ENCODE results near the gene LY86. TPM values are rescaled to one million over a fixed set of nuclear protein-coding genes. Genes with fewer than 3 reads are reported as not detected.
A peak's percentile ranks its signal among the peaks of the same experiment; 100 is the strongest.

The LY86 gene
- polyA plus RNA-seq, 5 donors, result 2.1 to 3.8 (median 2.3) TPM

DNA sequence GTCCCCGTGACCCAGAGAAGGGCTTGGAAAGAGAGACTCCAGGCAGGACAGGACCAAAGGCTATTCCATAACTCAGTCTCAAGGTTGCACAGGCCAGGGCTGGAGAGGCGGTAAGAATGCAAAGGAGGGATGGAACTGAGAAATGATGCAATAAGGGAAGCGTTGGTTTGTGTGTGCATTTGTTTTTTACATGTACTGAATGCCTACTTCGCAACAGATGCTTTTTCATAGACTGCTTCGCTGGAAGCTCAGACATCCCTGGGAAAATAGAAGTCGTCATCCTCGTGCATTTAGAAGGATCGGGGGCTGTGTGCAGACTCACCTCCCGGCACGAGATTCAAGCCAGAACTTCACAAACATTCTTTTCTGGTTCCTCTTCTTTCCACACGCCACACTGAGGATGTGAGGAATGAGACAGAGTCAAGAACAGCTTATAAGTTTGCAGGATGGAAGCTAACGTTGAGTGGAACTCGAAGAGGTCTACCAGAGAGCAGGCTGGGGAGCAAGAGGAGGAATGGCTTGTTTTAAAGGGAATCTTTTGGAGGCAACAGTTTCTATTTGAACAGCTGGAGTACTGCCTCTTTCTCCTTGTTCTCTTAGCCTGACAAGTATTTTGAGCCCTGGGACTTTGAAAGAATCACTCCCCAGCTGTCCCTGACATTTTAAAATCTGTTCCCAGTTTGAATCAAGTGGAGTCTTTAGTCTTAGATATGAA lies 19.3 kb upstream of the LY86 start:
- DNase-seq, result peak; percentile 33 to 36

GRCh38 chr6:6569811-6570164 lies 18.7 kb upstream of the LY86 start:
- DNase-seq, result no peak

DNA sequence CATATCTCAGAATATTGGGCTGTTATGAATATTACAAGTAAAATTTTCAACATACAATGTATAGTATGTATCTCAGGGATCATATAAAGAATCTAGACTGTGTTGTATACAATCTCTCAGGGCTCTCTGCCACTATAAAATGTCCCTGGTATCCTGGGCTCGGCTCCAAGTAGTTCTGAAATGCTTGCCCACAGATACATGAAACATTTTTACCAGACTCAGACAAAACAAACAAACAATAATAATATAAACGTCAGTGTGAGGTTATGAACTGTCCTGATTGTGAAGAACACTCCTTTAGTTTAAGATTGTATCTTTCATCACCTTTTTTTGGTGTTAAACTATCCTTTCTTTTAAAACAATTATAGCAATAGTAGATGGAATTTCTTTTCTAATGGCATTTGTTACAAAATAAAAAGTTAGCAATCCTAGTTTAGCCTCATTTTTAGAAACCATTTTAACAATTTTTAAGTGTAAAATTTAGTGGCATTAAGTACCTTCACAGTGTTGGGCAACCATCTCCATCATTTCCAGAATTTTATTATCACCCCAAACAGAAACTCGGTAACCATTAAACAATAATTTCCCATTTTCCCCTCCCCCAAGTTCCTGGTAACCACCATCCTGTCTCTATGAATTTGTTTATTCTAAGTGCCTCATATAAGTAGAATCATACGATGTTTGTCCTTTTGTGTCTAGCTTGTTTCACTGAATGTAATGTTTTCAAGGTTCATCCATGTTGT lies 17.4 kb upstream of the LY86 start:
- DNase-seq, result no peak

DNA sequence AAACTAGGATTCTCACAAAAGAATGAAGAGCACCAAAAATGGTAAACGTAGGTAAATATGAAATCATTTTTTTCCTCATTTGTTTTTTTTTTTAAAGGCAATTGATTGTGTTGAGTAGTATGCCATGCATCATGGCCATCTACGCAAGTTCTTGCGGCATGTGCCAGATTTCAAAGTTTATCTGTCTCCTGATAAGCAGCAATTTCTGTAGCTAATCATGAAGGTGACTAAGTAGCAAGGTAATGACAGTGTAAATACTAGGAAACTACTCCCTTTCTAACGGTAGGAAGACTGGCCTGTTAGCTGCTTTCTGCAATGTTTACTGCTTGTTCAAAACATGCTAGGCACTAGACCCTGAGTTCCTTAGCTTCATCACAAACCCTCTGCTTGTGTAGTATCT lies 13.4 kb upstream of the LY86 start:
- DNase-seq, result no peak

- DNase-seq, result no peak
These were observed 10.8 kb upstream of the LY86 start for GRCh38 chr6:6577735-6578134.

GRCh38 chr6:6579281-6579680 lies 9.2 kb upstream of the LY86 start:
- no peak for DNase-seq

GRCh38 chr6:6580225-6580856 lies 8.2 kb upstream of the LY86 start:
- DNase-seq, result no peak

- DNase-seq, result no peak
These were observed 7.5 kb upstream of the LY86 start for GRCh38 chr6:6581054-6581453.

DNA sequence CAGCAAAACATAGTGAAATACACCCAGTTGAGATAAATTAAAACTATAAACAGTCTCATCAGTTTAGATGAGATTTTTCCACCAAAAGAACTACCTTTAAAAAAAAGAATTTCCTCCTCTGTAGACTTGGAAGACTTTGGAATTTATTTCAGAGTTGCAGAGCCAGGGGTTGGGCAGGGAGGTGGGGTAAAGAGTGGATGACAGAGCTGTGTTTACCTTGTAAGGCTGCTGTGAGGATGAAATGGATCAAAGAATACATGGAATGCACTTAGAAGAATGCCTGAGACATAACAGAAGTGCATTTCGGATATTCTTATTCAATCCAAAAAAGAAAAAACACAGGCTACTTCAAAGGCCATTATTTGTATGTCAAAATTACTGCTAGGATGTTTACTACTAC lies 6.4 kb upstream of the LY86 start:
- DNase-seq, result no peak

DNA sequence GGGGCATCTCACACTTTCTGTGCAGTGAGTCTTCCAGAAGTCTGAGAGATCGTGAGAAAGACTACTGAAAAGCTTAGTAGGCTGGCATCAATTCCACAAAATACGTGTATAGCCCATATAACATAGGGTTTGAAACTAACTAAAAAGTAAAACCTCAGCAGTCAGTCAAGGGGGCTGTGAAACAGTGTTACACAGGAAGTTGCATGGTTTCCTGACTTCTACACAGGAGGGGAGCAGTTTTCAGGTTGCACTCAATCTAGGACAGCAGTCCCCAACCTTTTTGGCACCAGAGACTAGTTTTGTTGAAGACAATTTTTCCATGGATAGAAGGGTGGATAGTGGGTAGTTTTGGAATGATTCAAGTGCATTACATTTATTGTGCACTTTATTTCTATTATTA lies 4.7 kb upstream of the LY86 start:
- no peak for DNase-seq

- DNase-seq, result no peak
These were observed 4.1 kb upstream of the LY86 start for GRCh38 chr6:6584310-6585002.

GRCh38 chr6:6585003-6585311 lies 3.6 kb upstream of the LY86 start:
- DNase-seq, result no peak

- DNase-seq, result no peak
These were observed 2.4 kb upstream of the LY86 start for GRCh38 chr6:6586167-6586566.

GRCh38 chr6:6586671-6587526 lies 1.6 kb upstream of the LY86 start:
- no peak for DNase-seq

- no peak for DNase-seq
These were observed 840 bp upstream of the LY86 start for GRCh38 chr6:6587696-6588063.

DNA sequence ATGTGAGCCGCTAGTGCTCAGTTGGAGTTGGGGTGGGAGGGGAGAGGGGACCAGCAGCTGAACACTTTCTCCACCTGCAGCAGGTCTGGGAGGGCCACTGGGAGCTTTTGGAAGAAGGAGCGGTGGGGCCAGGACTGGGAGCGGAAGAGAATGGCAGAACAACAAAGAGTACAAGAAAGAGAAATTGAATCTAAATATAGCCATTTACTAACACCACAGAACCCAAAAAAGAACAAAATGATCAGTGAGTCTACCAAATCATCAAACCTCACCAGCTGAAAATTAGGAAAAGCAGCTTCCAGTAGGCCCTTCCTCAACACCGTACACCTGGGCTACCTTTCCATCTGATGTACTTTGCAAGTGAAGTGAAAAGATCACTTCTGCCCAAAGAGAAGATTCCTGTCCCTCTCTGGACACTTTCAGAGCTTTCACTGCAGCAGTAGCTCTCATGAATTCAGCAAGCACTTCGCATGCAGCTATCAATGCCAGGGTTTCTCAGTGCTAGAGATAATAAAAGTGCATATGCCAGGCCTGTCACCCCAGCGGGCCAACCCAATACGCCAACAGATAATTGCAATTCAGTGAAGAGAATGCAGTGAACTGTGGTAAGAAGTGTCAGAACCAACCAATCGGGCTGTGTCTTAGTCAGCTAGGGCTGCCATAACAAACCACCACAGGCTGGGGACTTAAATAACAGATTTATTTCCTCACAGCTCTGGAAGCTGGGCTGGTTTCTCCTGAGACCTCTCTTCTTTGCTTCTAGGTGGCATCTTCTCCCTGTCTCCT lies 597 bp downstream of the LY86 start:
- DNase-seq, result no peak

GRCh38 chr6:6590530-6590929 lies 2.0 kb downstream of the LY86 start:
- no peak for DNase-seq

DNA sequence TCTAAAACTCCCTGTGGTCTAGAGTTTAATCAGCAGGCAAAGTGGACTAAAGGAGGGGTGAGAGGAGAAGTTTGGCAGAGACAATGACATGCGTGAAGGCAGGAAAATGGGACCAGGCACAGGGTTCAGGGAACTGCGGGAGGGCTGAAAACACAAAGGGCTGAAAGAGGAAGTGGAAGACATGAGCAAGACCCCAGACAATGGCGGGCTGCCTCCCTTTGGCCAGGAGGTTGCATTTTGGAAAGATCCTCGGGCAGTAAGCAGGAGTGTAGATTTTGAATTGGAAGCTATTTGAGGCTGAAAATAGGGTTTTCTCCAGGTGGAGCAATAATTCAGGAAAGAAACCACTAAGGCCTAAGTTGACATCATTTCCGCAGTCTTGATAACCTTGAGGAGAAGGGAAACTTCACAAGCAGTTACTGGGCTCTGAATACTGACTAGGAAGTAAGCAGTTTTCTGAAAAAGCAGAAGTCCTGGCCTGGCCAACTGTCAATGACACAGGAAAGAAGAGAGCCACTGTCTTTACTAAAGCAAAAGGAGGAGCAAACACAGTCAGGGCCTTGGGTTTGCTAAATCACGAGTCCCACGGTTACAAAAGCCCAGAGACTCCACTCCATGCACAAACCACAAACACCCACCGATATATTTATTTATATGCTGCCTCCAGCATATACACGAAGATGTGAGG lies 3.4 kb downstream of the LY86 start:
- no peak for DNase-seq

- DNase-seq, result no peak
These were observed 4.4 kb downstream of the LY86 start for GRCh38 chr6:6592826-6593475.
